Activated CD8-positive, alpha-beta memory T cell treated with anti-CD3 and anti-CD28 coated beads, Interleukin-2, amount 50 U/mL, for 1 hour (primary cell): ENCODE results near the gene YTHDF1.

ENCODE experiments used
- DNase-seq: peaks from one replicate; pipeline ENCODE4 v3.0.0-alpha.2; 2020; ENCODE audit errors: extremely low read depth

Gene YTHDF1

GRCh38 chr20:63210011-63210605, 5.8 kb downstream of the YTHDF1 start:
- no peak for DNase-seq

GRCh38 chr20:63208346-63208909, 7.5 kb downstream of the YTHDF1 start:
- DNase-seq = no peak

- no peak for DNase-seq
Measured at GRCh38 chr20:63206878-63207277, 9.1 kb downstream of the YTHDF1 start.

GRCh38 chr20:63205896-63206295, 10.0 kb downstream of the YTHDF1 start:
- no peak for DNase-seq

- no peak for DNase-seq
Measured at GRCh38 chr20:63204362-63204761, 11.6 kb downstream of the YTHDF1 start.

GRCh38 chr20:63202811-63203526, 13.0 kb downstream of the YTHDF1 start:
- DNase-seq = no peak

GRCh38 chr20:63202021-63202420, 13.9 kb downstream of the YTHDF1 start:
- no peak for DNase-seq

GRCh38 chr20:63198606-63199005, 17.3 kb downstream of the YTHDF1 start:
- no peak for DNase-seq

- no peak for DNase-seq
Measured at GRCh38 chr20:63196768-63197470, 19.0 kb downstream of the YTHDF1 start.

- DNase-seq = no peak
Measured at GRCh38 chr20:63194797-63195173, 21.1 kb downstream of the YTHDF1 start.

GRCh38 chr20:63194007-63194796, 21.7 kb downstream of the YTHDF1 start:
- DNase-seq = no peak

- DNase-seq = no peak
Measured at GRCh38 chr20:63192721-63193120, 23.2 kb downstream of the YTHDF1 start.

GRCh38 chr20:63191400-63191799, 24.5 kb downstream of the YTHDF1 start:
- no peak for DNase-seq

- no peak for DNase-seq
Measured at GRCh38 chr20:63190828-63191227, 25.1 kb downstream of the YTHDF1 start.

GRCh38 chr20:63189846-63190559, 25.9 kb downstream of the YTHDF1 start:
- no peak for DNase-seq

GRCh38 chr20:63189322-63189642, 26.6 kb downstream of the YTHDF1 start:
- DNase-seq = no peak

GRCh38 chr20:63188641-63189321, 27.1 kb downstream of the YTHDF1 start:
- DNase-seq = no peak

GRCh38 chr20:63188159-63188442, 27.8 kb downstream of the YTHDF1 start:
- no peak for DNase-seq

- DNase-seq = no peak
Measured at GRCh38 chr20:63187338-63188158, 28.4 kb downstream of the YTHDF1 start.
